ENCODE data around the gene PLEKHH1. TPM values are rescaled to one million over a fixed set of nuclear protein-coding genes. Genes with fewer than 3 reads are reported as not detected.

PLEKHH1 gene
- polyA plus RNA-seq, 3 donors: 0.23 TPM; not detected in 2

- Histone ChIP-seq H3K27me3 (ENCODE audit: control insufficient read depth in 2 of 2, insufficient read depth in 2 of 2, low read length in 2 of 2) (no peaks in the 10 kb centered on the region), H3K9me3 (replicated peaks in 1 of 2; ENCODE audit: control insufficient read depth in 1 of 2, insufficient read depth in 1 of 2, low read length in 2 of 2) (no peaks in the 10 kb centered on the region), H2AFZ (ENCODE audit: insufficient read depth, low read depth, low read length, poor library complexity, severe bottlenecking) (no peak overlapping the region), H4K20me1 (ENCODE audit: insufficient read depth, low read length) (no peaks in the 10 kb centered on the region), H3K79me2 (ENCODE audit: insufficient read depth, low read length) (no peaks in the 10 kb centered on the region), H3K9ac (ENCODE audit: insufficient read depth, low read length, poor library complexity, severe bottlenecking) (no peak overlapping the region), H3K4me2 (replicated peaks; ENCODE audit: extremely low read depth, low read length, poor library complexity, severe bottlenecking) (no peak overlapping the region), H3K4me3 (replicated peaks in 1 of 3; ENCODE audit: low read depth in 2 of 3, low read length in 3 of 3) (no peak overlapping the region), H3K36me3 (replicated peaks in 1 of 2; ENCODE audit: control insufficient read depth in 1 of 2, insufficient read depth in 2 of 2, low read length in 2 of 2) (no peaks in the 10 kb centered on the region), H3K27ac (ENCODE audit: low read depth in 1 of 2, low read length in 2 of 2) (no peak overlapping the region), H3K4me1 (ENCODE audit: control insufficient read depth in 1 of 2, insufficient read depth in 2 of 2, low read length in 2 of 2) (no peaks in the 10 kb centered on the region)
- Mint-ChIP-seq H3K9me3 (peaks cover 0 to 2% (median 0%) of the 10 kb centered on the region in 7 donors), H3K27ac (no peak overlapping the region), H3K4me3 (no peak overlapping the region), H3K27me3 (ENCODE audit: low read depth in 3 of 3) (peaks cover 5 to 19% (median 13%) of the 10 kb centered on the region in 3 donors), H3K36me3 (no peaks in the 10 kb centered on the region), H3K4me1 (peaks cover 9% of the 10 kb centered on the region)
- intact Hi-C loops (cut with micrococcal nuclease): no loop called here
- WGBS (ENCODE audit: insufficient coverage): 100% methylated on average over 1 of the region's 2 CpGs
- no peak for DNase-seq
- TF ChIP-seq CTCF (IDR thresholded peaks at IDR 0.05): no peak
Measured at GRCh38 chr14:67556671-67557070, 23.6 kb downstream of the PLEKHH1 start.

DNA sequence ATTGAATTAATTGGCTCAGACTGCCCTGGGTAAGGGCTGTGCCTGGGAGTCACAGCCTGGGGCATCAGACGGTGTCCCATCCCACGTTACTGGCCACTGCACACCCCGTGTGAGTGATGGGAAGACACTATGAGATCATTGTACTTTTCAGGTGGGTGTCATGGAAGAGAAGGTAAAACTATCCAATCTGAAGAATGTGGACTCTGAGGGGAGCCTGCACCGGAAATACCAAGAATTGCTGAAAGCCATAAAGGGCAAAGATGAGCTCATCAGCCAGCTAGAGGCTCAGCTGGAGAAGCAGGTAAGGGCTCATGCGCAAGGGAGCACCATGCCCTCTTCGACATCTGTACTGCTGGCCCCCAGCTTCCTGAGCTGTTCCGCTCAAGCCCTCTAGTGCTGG is 24.0 kb downstream of the PLEKHH1 start:
- H3K27ac ChIP-seq (ENCODE audit: low read depth in 1 of 2, low read length in 2 of 2): no peak overlapping the region
- H4K20me1 ChIP-seq (ENCODE audit: insufficient read depth, low read length): no peaks in the 10 kb centered on the region
- Mint-ChIP-seq H3K9me3 (peaks cover 0 to 2% (median 0%) of the 10 kb centered on the region in 7 donors), H3K4me1 (peaks cover 9% of the 10 kb centered on the region), H3K27ac (no peak overlapping the region), H3K27me3 (ENCODE audit: low read depth in 3 of 3) (peaks cover 5 to 17% (median 13%) of the 10 kb centered on the region in 3 donors), H3K36me3 (no peaks in the 10 kb centered on the region), H3K4me3 (no peak overlapping the region)
- no peaks in the 10 kb centered on the region for H3K4me1 ChIP-seq (ENCODE audit: control insufficient read depth in 1 of 2, insufficient read depth in 2 of 2, low read length in 2 of 2)
- H3K79me2 ChIP-seq (ENCODE audit: insufficient read depth, low read length): no peaks in the 10 kb centered on the region
- TF ChIP-seq CTCF (IDR thresholded peaks at IDR 0.05): no peak
- 91% methylated on average over 6 of the region's 7 CpGs for WGBS (ENCODE audit: insufficient coverage)
- H3K4me3 ChIP-seq (replicated peaks in 1 of 3; ENCODE audit: low read depth in 2 of 3, low read length in 3 of 3): no peak overlapping the region
- H2AFZ ChIP-seq (ENCODE audit: insufficient read depth, low read depth, low read length, poor library complexity, severe bottlenecking): no peak overlapping the region
- no peak overlapping the region for H3K9ac ChIP-seq (ENCODE audit: insufficient read depth, low read length, poor library complexity, severe bottlenecking)
- H3K9me3 ChIP-seq (replicated peaks in 1 of 2; ENCODE audit: control insufficient read depth in 1 of 2, insufficient read depth in 1 of 2, low read length in 2 of 2): no peaks in the 10 kb centered on the region
- H3K4me2 ChIP-seq (replicated peaks; ENCODE audit: extremely low read depth, low read length, poor library complexity, severe bottlenecking): no peak overlapping the region
- no peak for DNase-seq
- H3K36me3 ChIP-seq (replicated peaks in 1 of 2; ENCODE audit: control insufficient read depth in 1 of 2, insufficient read depth in 2 of 2, low read length in 2 of 2): no peaks in the 10 kb centered on the region
- H3K27me3 ChIP-seq (ENCODE audit: control insufficient read depth in 2 of 2, insufficient read depth in 2 of 2, low read length in 2 of 2): no peaks in the 10 kb centered on the region
- intact Hi-C loops (cut with micrococcal nuclease): no loop called here

Measured in CD14-positive monocyte (primary cell).